Activated T-cell treated with anti-CD3 and anti-CD28 coated beads, Interleukin-2, amount 50 U/mL, for 1 hour (primary cell): ENCODE results near the gene ROBO1.

Experiments used
- DNase-seq: peaks from one replicate; pipeline ENCODE4 v3.0.0-alpha.2; 2020

Gene ROBO1

GRCh38 chr3:79146024-79146423 is 621.8 kb downstream of the ROBO1 start:
- DNase-seq = no peak

GRCh38 chr3:79140708-79141107 is 627.1 kb downstream of the ROBO1 start:
- no peak for DNase-seq

GRCh38 chr3:79139395-79140068 is 628.3 kb downstream of the ROBO1 start:
- no peak for DNase-seq

- DNase-seq = no peak
Measured at GRCh38 chr3:79125313-79125984, 642.3 kb downstream of the ROBO1 start.

GRCh38 chr3:79115458-79115857 is 652.3 kb downstream of the ROBO1 start:
- no peak for DNase-seq

- DNase-seq = no peak
Measured at GRCh38 chr3:79113876-79114275, 653.9 kb downstream of the ROBO1 start.

- no peak for DNase-seq
Measured at GRCh38 chr3:79111375-79112052, 656.3 kb downstream of the ROBO1 start.

GRCh38 chr3:79109754-79110153 is 658.0 kb downstream of the ROBO1 start:
- no peak for DNase-seq

GRCh38 chr3:79103307-79103706 is 664.5 kb downstream of the ROBO1 start:
- DNase-seq = no peak

- no peak for DNase-seq
Measured at GRCh38 chr3:79097964-79098660, 669.7 kb downstream of the ROBO1 start.

GRCh38 chr3:79094654-79095053 is 673.1 kb downstream of the ROBO1 start:
- DNase-seq = no peak

- no peak for DNase-seq
Measured at GRCh38 chr3:79086514-79086913, 681.3 kb downstream of the ROBO1 start.

GRCh38 chr3:79085171-79085570 is 682.6 kb downstream of the ROBO1 start:
- no peak for DNase-seq

GRCh38 chr3:79081335-79081734 is 686.5 kb downstream of the ROBO1 start:
- DNase-seq = no peak

GRCh38 chr3:79074558-79074957 is 693.2 kb downstream of the ROBO1 start:
- no peak for DNase-seq

GRCh38 chr3:79067734-79068133 is 700.1 kb downstream of the ROBO1 start:
- no peak for DNase-seq

GRCh38 chr3:79066481-79066880 is 701.3 kb downstream of the ROBO1 start:
- DNase-seq = no peak

- DNase-seq = no peak
Measured at GRCh38 chr3:79063624-79064023, 704.2 kb downstream of the ROBO1 start.

GRCh38 chr3:79057756-79058155 is 710.0 kb downstream of the ROBO1 start:
- DNase-seq = no peak

- DNase-seq = no peak
Measured at GRCh38 chr3:79056498-79056897, 711.3 kb downstream of the ROBO1 start.

GRCh38 chr3:79052054-79052681 is 715.6 kb downstream of the ROBO1 start:
- no peak for DNase-seq

- DNase-seq = no peak
Measured at GRCh38 chr3:79047581-79047980, 720.2 kb downstream of the ROBO1 start.

GRCh38 chr3:79041621-79042020 is 726.2 kb downstream of the ROBO1 start:
- no peak for DNase-seq
